ENCODE data around the gene KLHL20.
"Not testable (repeated sequence)": the region's sequence is repeated elsewhere in the genome, so short reads cannot be mapped to it uniquely, and the experiment has no call there.

KLHL20 gene

GRCh38 chr1:173753830-173754229, 39.0 kb downstream of the KLHL20 start:
- no peak for DNase-seq (ENCODE audit: low read depth in 2 of 2)

GRCh38 chr1:173757666-173758065, 42.9 kb downstream of the KLHL20 start:
- no peak for DNase-seq (ENCODE audit: low read depth in 2 of 2)

- no peak for DNase-seq (ENCODE audit: low read depth in 2 of 2)
Measured at GRCh38 chr1:173758110-173758509, 43.3 kb downstream of the KLHL20 start.

- DNase-seq (ENCODE audit: low read depth in 2 of 2): no peak
Measured at GRCh38 chr1:173758980-173759379, 44.2 kb downstream of the KLHL20 start.

- DNase-seq (ENCODE audit: low read depth in 2 of 2): not testable (repeated sequence)
Measured at GRCh38 chr1:173764331-173764730, 49.5 kb downstream of the KLHL20 start.

GRCh38 chr1:173768206-173768605, 53.4 kb downstream of the KLHL20 start:
- no peak for DNase-seq (ENCODE audit: low read depth in 2 of 2)

GRCh38 chr1:173768827-173769226, 54.0 kb downstream of the KLHL20 start:
- DNase-seq (ENCODE audit: low read depth in 2 of 2): no peak

- DNase-seq (ENCODE audit: low read depth in 2 of 2): not testable (repeated sequence)
Measured at GRCh38 chr1:173770330-173770729, 55.5 kb downstream of the KLHL20 start.

- no peak for DNase-seq (ENCODE audit: low read depth in 2 of 2)
Measured at GRCh38 chr1:173771560-173771959, 56.8 kb downstream of the KLHL20 start.

- no peak for DNase-seq (ENCODE audit: low read depth in 2 of 2)
Measured at GRCh38 chr1:173775578-173776226, 60.9 kb downstream of the KLHL20 start.

GRCh38 chr1:173779936-173780335, 65.2 kb downstream of the KLHL20 start:
- no peak for DNase-seq (ENCODE audit: low read depth in 2 of 2)

GRCh38 chr1:173784997-173785396, 70.2 kb downstream of the KLHL20 start:
- no peak for DNase-seq (ENCODE audit: low read depth in 2 of 2)

- DNase-seq (ENCODE audit: low read depth in 2 of 2): no peak
Measured at GRCh38 chr1:173789841-173790240, 75.1 kb downstream of the KLHL20 start.

GRCh38 chr1:173798078-173798477, 83.3 kb downstream of the KLHL20 start:
- DNase-seq (ENCODE audit: low read depth in 2 of 2): no peak

- not testable (repeated sequence) for DNase-seq (ENCODE audit: low read depth in 2 of 2)
Measured at GRCh38 chr1:173799995-173800394, 85.2 kb downstream of the KLHL20 start.

- no peak for DNase-seq (ENCODE audit: low read depth in 2 of 2)
Measured at GRCh38 chr1:173802961-173803360, 88.2 kb downstream of the KLHL20 start.

- not testable (repeated sequence) for DNase-seq (ENCODE audit: low read depth in 2 of 2)
Measured at GRCh38 chr1:173813654-173814053, 98.9 kb downstream of the KLHL20 start.

- no peak for DNase-seq (ENCODE audit: low read depth in 2 of 2)
Measured at GRCh38 chr1:173818459-173818858, 103.7 kb downstream of the KLHL20 start.

GRCh38 chr1:173821680-173822079, 106.9 kb downstream of the KLHL20 start:
- DNase-seq (ENCODE audit: low read depth in 2 of 2): no peak

- DNase-seq (ENCODE audit: low read depth in 2 of 2): no peak
Measured at GRCh38 chr1:173823781-173824314, 109.1 kb downstream of the KLHL20 start.

- DNase-seq (ENCODE audit: low read depth in 2 of 2): peak; percentile 66 to 70
Measured at GRCh38 chr1:173824315-173825081, 109.7 kb downstream of the KLHL20 start, which contains the start of the genes CENPL and DARS2. TSS of gene CENPL (minus strand) at chr1:173824883. CDS start at chr1:173811299, 13,584 bp downstream. TSS of gene DARS2 (plus strand) at chr1:173824673. CDS start at chr1:173825230, 557 bp downstream.

GRCh38 chr1:173827611-173828010, 112.8 kb downstream of the KLHL20 start:
- no peak for DNase-seq (ENCODE audit: low read depth in 2 of 2)

- no peak for DNase-seq (ENCODE audit: low read depth in 2 of 2)
Measured at GRCh38 chr1:173832748-173833147, 118.0 kb downstream of the KLHL20 start.

Data from stimulated activated CD4-positive, alpha-beta T cell treated with anti-CD3 and anti-CD28 coated beads, Interleukin-1b, Interleukin-23, amount 100 ng/mL, for 1 hour (primary cell).